IMR-90 (cell line): ENCODE data around the gene FBXW5. TPM values are rescaled to one million over a fixed set of nuclear protein-coding genes. Genes with fewer than 3 reads are reported as not detected.

ENCODE experiments used
- ATAC-seq: fragments of 200-7000 bp; cut with Tn5 transposase; 2 replicates; pipeline ENCODE4 v1.9.1; 2020; ENCODE audit warnings: low read depth, mild to moderate bottlenecking, moderate library complexity
- BruUV-seq: library from RNA; stranded (reverse); fragments of 400-500 nt; replicated peaks from 2 replicates; lab custom pipeline; 2021; lab: Mats Ljungman, UMichigan
- CTCF ChIA-PET: fragments of 300-600 bp; formaldehyde crosslinking; extraction: SDS; loops from one replicate; lab custom pipeline; 2021; ENCODE audit warnings: antibody characterized with exemption; lab: Yijun Ruan, JAX
- POLR2A ChIA-PET: fragments of 300-600 bp; sonication (Branson Sonifier 250); formaldehyde crosslinking; loops from one replicate; lab custom pipeline; 2022; ENCODE audit warnings: antibody characterized with exemption; ENCODE audit not compliant: unreplicated experiment; lab: Charles Lee
- DNase-seq: peaks from one replicate; pipeline ENCODE4 v3.0.0; 2013
- H2AFZ ChIP-seq: replicated peaks from 2 replicates; pipeline ENCODE3; 2013; ENCODE audit warnings: low read length, mild to moderate bottlenecking; ENCODE audit not compliant: poor library complexity
- H2AK5ac ChIP-seq: 2 replicates; pipeline ENCODE4 v1.6.1; 2013; ENCODE audit warnings: low read depth, low read length, inconsistent platforms
- H2AK9ac ChIP-seq: replicated peaks from 2 replicates; pipeline ENCODE3; 2013; ENCODE audit warnings: mild to moderate bottlenecking, low read depth, low read length, moderate library complexity; ENCODE audit not compliant: poor library complexity
- H2BK120ac ChIP-seq: 2 replicates; pipeline ENCODE4 v1.6.1; 2013; ENCODE audit warnings: low read depth, low read length, inconsistent platforms
- H2BK15ac ChIP-seq: 3 replicates; pipeline ENCODE4 v1.6.1; 2013; ENCODE audit warnings: low read depth, low read length, inconsistent platforms
- H2BK20ac ChIP-seq: 2 replicates; pipeline ENCODE4 v1.6.1; 2013; ENCODE audit warnings: low read depth, mild to moderate bottlenecking, inconsistent platforms, low read length, moderate library complexity
- H2BK5ac ChIP-seq: 2 replicates; pipeline ENCODE4 v1.6.1; 2013; ENCODE audit warnings: mild to moderate bottlenecking, low read depth, low read length, inconsistent platforms; ENCODE audit not compliant: poor library complexity, severe bottlenecking
- H3K14ac ChIP-seq: replicated peaks from 2 replicates; pipeline ENCODE4 v1.6.1; 2013; ENCODE audit warnings: low read depth, low read length, inconsistent platforms
- H3K18ac ChIP-seq: 2 replicates; pipeline ENCODE4 v1.6.1; 2013; ENCODE audit warnings: low read depth, low read length, control low read depth
- H3K23ac ChIP-seq: 2 replicates; pipeline ENCODE4 v1.6.1; 2013; ENCODE audit warnings: low read depth, low read length, inconsistent platforms
- H3K27ac ChIP-seq: 2 replicates; pipeline ENCODE4 v1.5.1; 2013; ENCODE audit warnings: mild to moderate bottlenecking, control low read depth, low read length; ENCODE audit not compliant: insufficient read depth
- H3K27me3 ChIP-seq: 2 replicates; pipeline ENCODE4 v1.6.1; 2013; ENCODE audit warnings: low read length; ENCODE audit not compliant: control insufficient read depth, insufficient read depth
- H3K36me3 ChIP-seq: 2 replicates; pipeline ENCODE4 v1.6.1; 2013; ENCODE audit warnings: low read length, mixed read lengths; ENCODE audit not compliant: control insufficient read depth, insufficient read depth
- H3K4ac ChIP-seq: 2 replicates; pipeline ENCODE4 v1.6.1; 2013; ENCODE audit warnings: low read depth, low read length, inconsistent platforms
- H3K4me1 ChIP-seq: 2 replicates; pipeline ENCODE4 v1.6.1; 2013; ENCODE audit warnings: low read length, mixed read lengths; ENCODE audit not compliant: control insufficient read depth, insufficient read depth
- H3K4me2 ChIP-seq: 2 replicates; pipeline ENCODE4 v1.6.1; 2013; ENCODE audit warnings: low read depth, mild to moderate bottlenecking, control low read depth, low read length, moderate library complexity
- H3K4me3 ChIP-seq: 2 replicates; pipeline ENCODE4 v1.5.1; 2013; ENCODE audit warnings: low read depth, mild to moderate bottlenecking, control low read depth, low read length, moderate library complexity; ENCODE audit not compliant: insufficient read depth
- H3K56ac ChIP-seq: 2 replicates; pipeline ENCODE4 v1.6.1; 2013; ENCODE audit warnings: low read length, inconsistent platforms; ENCODE audit not compliant: insufficient read depth; ENCODE audit errors: extremely low read depth
- H3K79me1 ChIP-seq, 2 experiments: 2 replicates each; pipeline ENCODE4 v1.6.1; 2013; ENCODE audit warnings: low read length in 2 of 2, inconsistent platforms in 1 of 2, low read depth in 1 of 2
- H3K9ac ChIP-seq: 2 replicates; pipeline ENCODE4 v1.6.1; 2013; ENCODE audit warnings: low read depth, low read length, control low read depth
- H3K9me1 ChIP-seq: 2 replicates; pipeline ENCODE4 v1.6.1; 2013; ENCODE audit warnings: low read length, inconsistent platforms; ENCODE audit not compliant: insufficient read depth
- H3K9me3 ChIP-seq: 2 replicates; pipeline ENCODE4 v1.6.1; 2013; ENCODE audit warnings: low read length; ENCODE audit not compliant: control insufficient read depth, insufficient read depth
- H4K20me1 ChIP-seq: 2 replicates; pipeline ENCODE4 v1.6.1; 2013; ENCODE audit warnings: low read length, inconsistent platforms; ENCODE audit not compliant: insufficient read depth
- H4K5ac ChIP-seq: 2 replicates; pipeline ENCODE4 v1.6.1; 2013; ENCODE audit warnings: mild to moderate bottlenecking, low read depth, low read length, control low read depth
- H4K8ac ChIP-seq, 2 experiments: 2 replicates each; pipeline ENCODE4 v1.6.1; 2013; ENCODE audit warnings: low read depth in 2 of 2, low read length in 2 of 2, control low read depth in 1 of 2, inconsistent platforms in 1 of 2
- H4K91ac ChIP-seq: 2 replicates; pipeline ENCODE4 v1.6.1; 2013; ENCODE audit warnings: low read depth, low read length, inconsistent platforms; ENCODE audit not compliant: insufficient read depth
- CHD1 ChIP-seq: IDR thresholded peaks from 2 replicates; pipeline ENCODE4 v1.6.1; 2012; ENCODE audit warnings: low read depth, low read length, improper control_type of control experiment
- FOS ChIP-seq: fragments of 150-350 bp; IDR thresholded peaks from 2 replicates; pipeline ENCODE4 v1.6.1; 2016; ENCODE audit warnings: low read depth, low read length
- NFE2L2 ChIP-seq: fragments of 150-350 bp; IDR thresholded peaks from 2 replicates; pipeline ENCODE4 v1.6.1; 2016; ENCODE audit warnings: low read depth, mild to moderate bottlenecking, low read length
- WGBS, 2 experiments: methylation state at CpG; one replicate each; pipeline versions ENCODE4 v1.1.5 to v1.1.7; 2013; ENCODE audit warnings: missing lambda C conversion rate in 2 of 2; ENCODE audit not compliant: insufficient read length in 1 of 2; ENCODE audit errors: extremely low coverage in 2 of 2; 5-methylcytosine and 5-hydroxymethylcytosine counted together
- dilution Hi-C: fragments of 300-500 bp; cut with HindIII; formaldehyde crosslinking; loops from one replicate; pipeline ENCODE4 v1.14.3; 2018; ENCODE audit warnings: low sequenced_read_pairs; ENCODE audit not compliant: unreplicated experiment
- in situ Hi-C: fragments of 300-500 bp; cut with MboI; formaldehyde crosslinking; loops from 3 replicates; pipeline ENCODE4 v1.14.3; 2019; ENCODE audit warnings: low sequenced_read_pairs, inconsistent platforms, mixed read lengths
- intact Hi-C: fragments of 100-400 bp; cut with micrococcal nuclease; formaldehyde crosslinking; loops from 2 replicates; pipeline ENCODE4 v1.10.0; 2022
- polyA plus RNA-seq, 3 experiments: library from polyadenylated mRNA; depleted of rRNA; stranded (reverse); fragments of >200 nt; gene quantifications; 2 replicates each; pipeline ENCODE4 v1.2.3, GENCODE V29; 2012; ENCODE audit warnings: low replicate concordance in 1 of 3
- total RNA-seq: library from RNA; depleted of rRNA; stranded (reverse); fragments of >200 nt; gene quantifications from 2 replicates; pipeline ENCODE4 v1.2.3, GENCODE V29; 2012

Gene FBXW5
- total and polyA plus RNA-seq, 2 of the 4 experiments (the other 2 are of a cell fraction) = 65.1 to 80.2 TPM

DNA sequence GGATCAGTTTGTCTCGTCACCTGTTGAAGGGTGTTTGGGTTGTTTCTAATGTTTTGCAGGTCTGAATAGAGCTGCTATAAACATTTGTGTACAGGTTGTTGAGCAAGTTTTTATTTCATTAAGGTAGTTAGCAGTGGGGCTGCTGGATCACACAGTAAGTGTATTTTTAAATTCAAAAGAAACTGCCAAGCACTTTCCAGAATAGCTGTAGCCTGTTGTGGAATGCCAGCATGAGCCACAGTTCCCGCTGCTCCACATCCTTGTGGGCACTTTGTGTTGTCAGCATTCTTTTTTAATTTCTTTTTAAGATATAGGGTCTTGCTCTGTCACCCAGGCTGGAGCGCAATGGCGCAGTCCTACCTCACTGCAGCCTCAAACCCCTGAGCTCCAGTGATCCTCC, 14.5 kb downstream of the FBXW5 start:
- no peaks in the 10 kb centered on the region for H3K9me3 ChIP-seq
- ChIA-PET POLR2A (no interaction called here), CTCF (interaction anchor here (0.9 kb wide), 1 partner anchor 100 kb away, joined by 3 read pairs; no protein-coding TSS in a partner anchor)
- dilution Hi-C loops (no loop called here), intact Hi-C loops (no loop called here), in situ Hi-C loops (no loop called here)
- H2AK5ac ChIP-seq = no peak overlapping the region
- H3K23ac ChIP-seq = no peak overlapping the region
- no peaks in the 10 kb centered on the region; the same call in 1 of the 2 replicates for H3K9me1 ChIP-seq
- H2BK120ac ChIP-seq = no peak overlapping the region
- no peak overlapping the region for H3K18ac ChIP-seq
- no peaks in the 10 kb centered on the region for H4K20me1 ChIP-seq
- no peak overlapping the region for H3K4ac ChIP-seq
- no TSS peak for BruUV-seq
- no peak overlapping the region for H2AK9ac ChIP-seq
- no peak overlapping the region for H3K14ac ChIP-seq
- H3K56ac ChIP-seq = no peak overlapping the region
- peaks cover 6% of the 10 kb centered on the region; the same call in 1 of the 2 replicates for H3K36me3 ChIP-seq
- H4K5ac ChIP-seq = no peak overlapping the region
- H3K4me1 ChIP-seq = no peaks in the 10 kb centered on the region
- no peak overlapping the region for H3K4me2 ChIP-seq
- no peak overlapping the region for H2AFZ ChIP-seq
- H3K9ac ChIP-seq = no peak overlapping the region
- no peak overlapping the region for H3K27ac ChIP-seq
- ATAC-seq (no peak), DNase-seq (no peak)
- no peak overlapping the region for H2BK20ac ChIP-seq
- peaks cover 4 to 8% of the 10 kb centered on the region in 2 experiments; a peak in 2 of 4 replicates for H3K79me1 ChIP-seq
- no CpG with 5 or more reads among the region's 4 CpGs for WGBS, 2 experiments
- H4K8ac ChIP-seq = no peak overlapping the region
- no peak overlapping the region for H2BK15ac ChIP-seq
- H3K27me3 ChIP-seq = no peaks in the 10 kb centered on the region
- H4K91ac ChIP-seq = no peak overlapping the region
- no peak overlapping the region for H3K4me3 ChIP-seq
- TF ChIP-seq CHD1 (no peak), NFE2L2 (no peak), FOS (no peak)
- H2BK5ac ChIP-seq = no peak overlapping the region
